Activated CD4-positive, alpha-beta T cell treated with anti-CD3 and anti-CD28 coated beads, Interleukin-10, Interleukin-2, amounts not matched to agents 100 ng/mL and 50 ng/mL, durations not matched to agents 16 hours and 8 hours (primary cell): Measurements from ENCODE around the gene CYFIP2.

Source experiments
- DNase-seq: peaks from one replicate; pipeline ENCODE4 v3.0.0-alpha.2; 2020

CYFIP2 gene

DNA sequence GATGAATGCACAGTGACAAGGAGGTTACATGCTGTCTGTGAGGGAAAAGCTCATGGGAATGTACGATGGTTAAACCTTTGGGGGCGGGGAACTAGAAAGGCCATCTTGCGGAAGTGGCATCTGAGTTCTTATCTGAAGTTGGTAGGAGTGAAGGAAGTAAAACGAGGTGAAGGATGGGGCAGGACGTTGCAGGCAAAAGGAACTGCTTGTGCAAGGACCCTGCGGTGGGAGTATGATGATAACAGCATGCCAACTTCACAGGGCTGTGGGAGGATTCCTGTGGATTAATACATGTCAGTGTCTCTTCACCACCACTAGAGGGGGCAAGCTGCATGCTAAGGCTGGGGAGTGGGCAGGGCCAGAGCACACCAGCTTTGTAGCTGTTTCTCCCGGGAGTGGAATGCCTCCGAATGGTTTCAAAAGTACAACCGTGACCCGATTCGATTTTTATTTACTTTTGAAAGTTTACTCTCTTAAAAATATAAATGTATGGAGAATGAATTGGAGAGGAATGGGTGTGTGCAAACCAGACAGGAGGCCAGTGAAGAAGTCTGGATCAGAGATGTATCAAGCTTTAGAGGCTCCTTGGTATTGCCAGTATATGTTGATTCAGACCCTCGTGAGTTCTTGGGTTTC is 62.5 kb downstream of the CYFIP2 start:
- peak; percentile 83 for DNase-seq

DNA sequence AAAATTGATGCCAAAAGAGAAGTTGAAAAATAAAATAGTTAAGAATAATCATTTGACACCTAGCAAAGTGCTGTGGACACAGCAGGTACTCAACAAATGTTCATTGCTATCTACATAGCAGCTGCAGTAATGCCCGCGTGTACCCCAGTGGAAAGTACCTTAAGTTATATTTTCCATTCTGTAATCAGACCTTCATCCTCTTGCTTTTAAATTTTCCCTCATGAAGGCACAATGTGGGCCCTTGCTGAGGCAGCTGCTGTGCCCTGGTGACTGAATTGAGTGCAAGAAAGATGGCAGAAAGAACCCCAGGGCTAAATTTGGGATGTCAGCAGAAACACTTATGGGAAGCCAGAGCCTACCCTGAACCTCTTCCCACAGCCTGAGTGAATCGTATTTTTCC is 65.9 kb downstream of the CYFIP2 start:
- no peak for DNase-seq

GRCh38 chr5:157335534-157336422 is 69.9 kb downstream of the CYFIP2 start:
- no peak for DNase-seq

GRCh38 chr5:157336423-157336744 is 70.5 kb downstream of the CYFIP2 start:
- DNase-seq = no peak

DNA sequence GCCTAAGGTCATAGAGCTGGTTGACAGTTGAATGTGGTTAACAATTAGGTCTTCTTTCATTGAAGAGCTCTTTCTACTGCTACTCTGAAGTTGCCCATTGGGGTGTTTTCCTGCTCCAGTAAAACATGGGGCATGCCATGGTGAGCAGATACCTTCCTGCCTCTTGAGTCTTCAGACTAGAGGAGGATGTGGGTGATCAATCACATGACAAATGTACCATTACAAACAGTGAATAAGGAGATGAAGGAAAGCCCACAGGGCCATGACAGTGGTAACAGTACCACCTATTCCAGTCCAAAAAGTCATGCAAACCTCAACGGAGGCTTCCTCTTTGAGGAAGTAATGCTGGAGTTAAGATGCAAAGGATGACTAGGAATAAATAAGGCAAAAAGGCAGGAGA is 73.5 kb downstream of the CYFIP2 start:
- no peak for DNase-seq

DNA sequence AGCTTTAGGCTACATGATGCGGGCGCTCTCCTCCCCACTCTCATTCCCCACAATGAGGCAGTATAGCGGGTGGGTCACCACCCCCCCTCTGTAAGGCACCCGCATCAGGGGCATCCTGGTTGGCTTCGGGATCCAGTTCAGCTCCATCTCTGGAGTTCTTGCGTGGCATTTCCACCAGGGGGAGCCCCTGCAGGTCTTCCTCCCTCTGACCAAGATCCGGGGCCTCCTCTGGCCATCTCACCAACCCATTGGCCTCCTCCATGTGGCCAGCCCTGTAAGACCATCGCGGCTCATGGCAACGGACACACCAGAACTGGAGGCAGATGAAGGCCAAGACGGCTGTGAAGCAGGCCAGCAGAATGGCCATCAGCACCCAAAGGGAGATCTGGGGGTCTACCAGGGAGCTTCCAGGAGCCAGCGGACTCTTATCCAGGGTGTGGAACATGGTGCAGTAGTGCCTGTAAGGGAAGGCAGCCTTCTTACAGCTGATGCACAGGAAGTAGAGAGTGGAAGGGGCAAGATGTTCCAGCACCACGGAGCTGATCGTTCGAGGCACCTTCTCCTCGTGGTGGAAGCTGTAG is 77.0 kb downstream of the CYFIP2 start:
- peak; percentile 38 for DNase-seq

- DNase-seq = peak; percentile 73
These were observed 78.2 kb downstream of the CYFIP2 start for GRCh38 chr5:157343842-157344790.

DNA sequence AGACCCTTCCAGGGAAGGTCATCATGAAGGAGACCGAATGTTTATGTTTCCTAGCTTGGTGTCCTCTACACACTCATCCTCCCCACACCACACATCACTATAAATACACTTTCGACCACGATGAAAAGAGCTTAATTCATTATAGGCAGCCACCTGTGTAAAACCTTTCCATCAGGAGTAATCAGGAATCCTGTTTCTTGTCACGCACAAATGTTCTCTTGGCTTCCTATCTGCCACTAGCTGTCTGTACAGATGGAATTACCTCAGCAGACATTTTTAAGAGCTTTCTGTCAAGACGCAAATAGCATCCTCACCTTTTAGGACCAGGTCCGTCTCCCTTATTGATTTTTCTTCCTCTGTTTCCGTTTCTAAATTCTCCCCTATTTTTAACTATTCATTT is 79.1 kb downstream of the CYFIP2 start:
- DNase-seq = no peak

DNA sequence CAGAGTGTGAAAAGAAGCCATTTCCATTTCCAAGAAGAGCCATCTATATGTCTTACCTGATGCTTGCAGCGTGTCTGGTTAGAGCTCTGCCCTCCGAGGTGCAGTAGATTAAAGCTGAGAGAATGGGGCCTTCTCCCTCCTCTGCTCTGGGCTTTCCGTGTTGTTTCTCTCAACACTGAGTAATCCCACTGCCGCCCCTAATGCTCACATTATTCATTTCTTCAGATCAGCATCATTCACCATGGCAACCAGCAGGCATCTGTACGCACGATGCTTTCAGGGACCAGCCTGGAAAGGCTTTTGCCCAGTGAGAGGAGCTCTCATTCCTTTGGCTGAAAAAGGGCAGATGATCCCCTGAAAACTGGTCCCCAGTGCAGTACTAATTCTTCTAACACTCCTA is 79.6 kb downstream of the CYFIP2 start:
- DNase-seq = no peak

DNA sequence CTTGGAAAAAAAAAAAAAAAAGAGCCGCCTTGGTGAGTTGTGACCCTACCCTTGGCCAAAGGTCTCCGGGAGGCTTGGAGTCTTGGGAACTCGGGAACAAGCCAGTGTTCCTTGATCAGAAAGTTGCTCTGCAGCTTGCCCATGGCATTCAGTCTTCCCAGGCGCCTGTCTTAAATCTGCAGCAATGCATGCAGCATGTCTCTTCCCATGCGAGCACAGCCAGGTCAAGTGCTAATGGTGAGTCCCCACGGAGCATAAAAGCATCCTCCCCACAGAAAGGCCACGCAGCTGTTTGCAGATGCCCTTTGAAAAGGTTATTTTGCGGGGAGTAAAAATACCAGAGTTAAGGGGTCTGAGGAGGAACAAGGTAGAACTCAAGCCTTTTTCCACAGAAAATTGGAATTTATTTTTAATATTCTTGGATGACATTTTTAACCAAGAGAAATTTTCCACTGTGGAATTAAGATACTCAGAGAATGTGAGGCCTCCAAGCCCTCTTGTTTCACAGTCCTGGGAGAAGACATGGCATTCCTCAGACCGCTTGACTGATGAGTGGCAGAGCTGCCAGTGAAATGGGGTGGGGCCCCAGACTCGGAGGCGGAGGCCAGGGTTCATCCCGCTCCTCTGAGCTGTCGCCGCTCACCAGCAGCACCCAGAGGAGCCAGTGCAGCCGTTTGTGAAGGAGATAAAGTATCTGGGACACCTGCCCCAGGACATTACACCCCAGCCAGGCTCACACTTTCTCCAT is 81.6 kb downstream of the CYFIP2 start:
- no peak for DNase-seq

- no peak for DNase-seq
These were observed 82.1 kb downstream of the CYFIP2 start for GRCh38 chr5:157348049-157348400.

DNA sequence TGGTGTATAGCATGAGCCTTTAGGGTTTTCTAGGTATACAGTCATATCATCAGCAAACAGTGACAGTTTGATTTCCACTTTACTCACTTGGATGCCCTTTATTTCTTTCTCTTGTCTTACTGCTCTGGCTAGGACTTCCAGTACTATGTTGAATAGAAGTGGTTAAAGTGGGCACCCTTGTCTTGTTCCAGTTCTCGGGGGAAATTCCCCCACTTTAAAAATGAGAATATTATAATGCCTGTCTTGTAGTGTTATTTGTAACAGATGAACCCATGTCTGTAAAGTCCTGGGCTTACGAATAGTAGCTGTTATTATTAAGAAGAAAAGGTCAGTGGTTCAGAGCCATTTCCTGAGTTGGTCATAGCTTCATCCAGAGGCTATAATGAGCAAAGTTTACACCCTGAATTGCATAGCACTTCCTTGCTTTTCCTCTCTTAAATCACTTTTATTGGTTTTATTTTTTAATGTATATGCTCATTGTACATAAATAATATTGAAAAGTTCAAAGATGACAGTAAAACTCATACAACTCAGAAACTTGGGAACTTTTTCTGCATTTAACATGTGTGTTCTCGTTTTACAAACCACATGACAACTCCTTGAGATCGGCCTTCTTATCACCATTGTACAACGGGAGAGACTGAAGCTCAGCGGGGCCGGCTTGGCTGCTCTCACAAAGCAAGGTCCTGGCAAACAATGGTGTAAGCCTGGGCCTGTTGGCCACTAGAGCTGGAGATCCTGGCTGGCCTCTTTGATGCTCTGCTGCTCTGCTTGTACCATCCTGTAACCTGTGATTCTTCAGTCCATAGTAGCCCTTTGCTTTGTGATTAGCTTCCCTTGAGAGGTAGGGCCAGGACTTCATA is 85.2 kb downstream of the CYFIP2 start:
- peak; percentile 88 for DNase-seq

GRCh38 chr5:157351802-157352092 is 85.8 kb downstream of the CYFIP2 start:
- peak; percentile 76 for DNase-seq

DNA sequence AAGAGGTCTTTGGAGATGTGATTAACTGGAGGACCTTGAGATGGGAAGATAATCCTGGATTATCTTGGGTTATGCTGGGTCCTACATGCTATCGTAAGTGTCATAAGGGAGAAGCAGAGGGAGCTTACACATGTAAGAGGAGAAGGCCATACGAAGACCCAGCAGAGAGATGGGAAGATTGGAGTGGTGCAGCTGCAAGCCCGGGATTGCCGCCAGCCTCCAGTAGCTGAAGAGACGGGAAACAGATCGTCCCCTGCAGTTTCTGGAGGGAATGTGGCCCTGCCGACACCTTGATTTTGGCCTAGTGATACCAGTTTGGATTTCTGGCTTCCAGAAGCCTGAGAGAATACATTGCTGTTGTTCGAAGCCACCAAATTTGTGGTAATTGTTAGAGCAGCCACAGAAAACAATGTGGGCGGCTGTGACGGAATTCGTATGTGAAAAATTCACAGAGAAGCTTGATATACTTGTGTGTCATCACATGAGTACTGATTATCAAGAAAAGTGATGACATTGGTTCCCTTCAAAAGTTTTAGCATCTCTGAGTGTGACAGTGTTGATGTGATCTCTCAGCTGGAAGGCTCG is 86.9 kb downstream of the CYFIP2 start:
- DNase-seq = no peak

DNA sequence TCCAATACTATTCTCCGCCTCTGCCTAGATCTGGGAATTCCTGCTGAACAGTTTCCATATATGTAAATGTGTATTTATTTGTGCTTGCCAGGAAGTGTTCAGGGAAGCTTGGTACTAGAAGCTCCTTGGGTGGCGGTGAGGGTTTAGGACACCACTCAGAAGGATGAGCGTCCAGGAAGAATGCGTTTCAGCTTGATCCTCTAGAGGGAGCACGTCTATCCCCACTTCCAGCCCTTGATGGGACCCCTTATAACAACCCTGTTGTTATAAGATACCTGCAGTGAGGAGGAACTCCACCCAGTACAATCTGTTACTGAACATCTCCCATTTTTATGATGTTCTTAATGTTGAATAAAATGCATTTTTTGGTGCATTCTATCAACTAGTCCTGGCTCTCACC is 88.9 kb downstream of the CYFIP2 start:
- DNase-seq = no peak

- no peak for DNase-seq
These were observed 90.7 kb downstream of the CYFIP2 start for GRCh38 chr5:157356576-157356975.

GRCh38 chr5:157357823-157358222 is 91.9 kb downstream of the CYFIP2 start:
- DNase-seq = no peak

DNA sequence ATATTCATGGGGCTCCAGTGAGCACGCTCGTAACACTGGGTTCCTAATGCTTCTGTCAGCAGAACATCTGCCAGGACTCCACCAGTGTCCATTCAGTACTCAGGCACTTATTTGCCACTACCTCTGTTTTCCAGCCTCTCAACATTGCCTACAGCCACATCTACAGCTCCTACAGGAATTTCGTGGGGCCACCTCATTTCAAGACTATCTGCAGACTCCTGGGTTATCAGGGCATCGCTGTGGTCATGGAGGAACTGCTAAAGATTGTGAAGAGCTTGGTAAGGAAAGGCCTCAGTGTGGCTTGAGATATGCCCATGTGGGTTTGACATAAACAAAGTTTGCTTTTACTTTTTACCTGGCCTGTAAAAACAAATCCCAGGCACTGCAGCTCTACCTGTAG is 92.9 kb downstream of the CYFIP2 start:
- no peak for DNase-seq

DNA sequence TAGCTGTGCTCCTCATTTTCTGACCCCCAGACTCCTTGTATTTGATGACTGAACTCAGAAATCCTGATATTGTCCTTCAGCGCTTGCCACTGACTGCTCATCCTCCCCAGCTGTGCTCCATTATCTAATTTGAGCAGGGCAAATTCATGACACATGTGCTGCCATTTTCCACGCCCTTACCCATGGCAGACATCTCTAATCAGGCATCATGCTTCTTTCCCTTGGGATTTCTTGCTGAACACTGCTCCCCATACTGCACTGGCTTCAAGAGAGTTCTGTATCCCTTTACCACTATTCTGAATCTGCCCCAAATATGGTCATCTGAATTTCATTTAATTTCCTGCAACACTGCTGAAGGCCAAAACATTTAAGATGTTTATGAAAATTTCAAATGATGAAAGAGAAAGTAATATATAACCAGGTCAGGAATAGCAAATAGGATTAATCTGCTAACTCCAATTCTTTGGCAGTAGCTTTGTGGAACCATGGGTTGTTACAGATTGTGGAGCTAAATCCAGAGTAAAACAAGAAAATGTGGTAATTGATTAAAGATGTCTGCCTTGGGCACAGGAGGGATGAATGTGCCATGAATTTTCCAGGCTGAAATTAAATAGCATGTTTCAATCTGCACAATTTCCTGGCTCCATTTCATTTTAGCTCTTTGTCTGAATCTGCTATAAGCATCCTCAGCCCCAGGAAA is 93.6 kb downstream of the CYFIP2 start:
- DNase-seq = no peak

DNA sequence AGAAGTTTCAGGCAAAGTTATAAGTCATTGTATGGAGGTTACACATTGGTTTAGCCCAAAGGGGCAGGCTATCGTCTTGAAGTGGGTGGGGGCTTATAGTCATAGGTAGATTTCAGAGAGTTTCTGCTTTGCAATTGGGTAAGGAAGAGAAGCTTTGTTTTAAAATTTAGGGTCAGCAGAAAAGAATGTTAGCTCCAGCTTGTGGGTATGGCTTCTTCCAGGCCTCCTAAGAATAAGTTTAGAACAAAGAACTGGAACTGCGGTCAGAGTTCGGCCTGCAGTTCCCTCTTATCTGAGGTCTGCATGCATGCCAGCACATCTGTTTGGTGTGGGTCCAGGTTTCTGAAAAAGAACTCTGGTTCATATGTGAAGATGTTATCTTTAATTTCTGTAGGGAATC is 96.1 kb downstream of the CYFIP2 start:
- DNase-seq = no peak

- DNase-seq = no peak
These were observed 96.6 kb downstream of the CYFIP2 start for GRCh38 chr5:157362502-157362901.
